IMR-90 (cell line): Measurements from ENCODE around the gene ERC2.

ENCODE experiments used
- CEBPB ChIP-seq: IDR thresholded peaks from 2 replicates; pipeline ENCODE4 v1.6.1; 2012; ENCODE audit warnings: low read depth, low read length, improper control_type of control experiment
- CTCF ChIP-seq: conservative IDR thresholded peaks from 2 replicates; pipeline ENCODE4 v1.5.1; 2012; ENCODE audit warnings: mild to moderate bottlenecking, low read depth, low read length, improper control_type of control experiment
- ELK1 ChIP-seq: fragments of 150-350 bp; IDR thresholded peaks from 2 replicates; pipeline ENCODE4 v1.6.1; 2016; ENCODE audit warnings: low read depth, mild to moderate bottlenecking, low read length, moderate library complexity, borderline replicate concordance
- RAD21 ChIP-seq: IDR thresholded peaks from 2 replicates; pipeline ENCODE4 v1.6.1; 2012; ENCODE audit warnings: low read length, improper control_type of control experiment
- SMC3 ChIP-seq: fragments of 150-350 bp; IDR thresholded peaks from 2 replicates; pipeline ENCODE4 v1.6.1; 2016; ENCODE audit warnings: low read depth, mild to moderate bottlenecking, antibody characterized with exemption, low read length, moderate library complexity
- USF2 ChIP-seq: fragments of 150-350 bp; IDR thresholded peaks from 2 replicates; pipeline ENCODE4 v1.6.1; 2017; ENCODE audit warnings: mild to moderate bottlenecking, antibody characterized with exemption, low read length, low read depth

- TF ChIP-seq RAD21 (no peak), SMC3 (no peak), USF2 (no peak), ELK1 (no peak), CEBPB (no peak), CTCF (no peak)
Observed at GRCh38 chr3:56397798-56398197, 70.5 kb downstream of the ERC2 start.
